DND-41 (cell line): Measurements from ENCODE around the gene PACSIN1.

Source experiments
- ATAC-seq: fragments of 200-7000 bp; cut with Tn5 transposase; 3 replicates; pipeline ENCODE4 v1.9.1; 2021; ENCODE audit warnings: low read depth; ENCODE audit not compliant: insufficient read depth
- DNase-seq: peaks from one replicate; pipeline ENCODE4 v3.0.0-alpha.2; 2020
- H2AFZ ChIP-seq: 2 replicates; pipeline ENCODE4 v1.6.0; 2012; ENCODE audit warnings: low read depth, low read length
- H3K27ac ChIP-seq: 2 replicates; pipeline ENCODE4 v1.5.1; 2012; ENCODE audit warnings: low read length, inconsistent platforms
- H3K27me3 ChIP-seq: fragments of 200-600 bp; sonication (generic); 2 replicates; pipeline ENCODE4 v1.6.0; 2012; ENCODE audit warnings: low read length, mild to moderate bottlenecking, inconsistent platforms; ENCODE audit not compliant: insufficient read depth, poor library complexity
- H3K36me3 ChIP-seq: 2 replicates; pipeline ENCODE4 v1.5.1; 2012; ENCODE audit warnings: low read length, inconsistent platforms; ENCODE audit not compliant: insufficient read depth
- H3K4me1 ChIP-seq: 2 replicates; pipeline ENCODE4 v1.5.1; 2012; ENCODE audit warnings: mild to moderate bottlenecking, low read length; ENCODE audit not compliant: insufficient read depth
- H3K4me2 ChIP-seq: 2 replicates; pipeline ENCODE4 v1.6.0; 2012; ENCODE audit warnings: mild to moderate bottlenecking, moderate library complexity, low read length, inconsistent platforms; ENCODE audit not compliant: insufficient read depth
- H3K4me3 ChIP-seq, 2 experiments: fragments of 200-600 bp in 1 of 2; shearing (Covaris generic) in 1 of 2; 2 replicates each; pipeline ENCODE4 v1.5.1; 2012 to 2016; ENCODE audit warnings: inconsistent platforms in 2 of 2, low read length in 2 of 2, mild to moderate bottlenecking in 2 of 2, low read depth in 1 of 2, moderate library complexity in 1 of 2
- H3K79me2 ChIP-seq: 2 replicates; pipeline ENCODE4 v1.6.0; 2012; ENCODE audit warnings: low read length, inconsistent platforms; ENCODE audit not compliant: insufficient read depth
- H3K9ac ChIP-seq: 2 replicates; pipeline ENCODE4 v1.6.0; 2012; ENCODE audit warnings: low read depth, mild to moderate bottlenecking, inconsistent platforms, low read length, moderate library complexity
- H3K9me3 ChIP-seq: 2 replicates; pipeline ENCODE4 v1.5.1; 2012; ENCODE audit warnings: low read length, moderate library complexity, mild to moderate bottlenecking, inconsistent platforms; ENCODE audit not compliant: insufficient read depth, severe bottlenecking
- H4K20me1 ChIP-seq: 2 replicates; pipeline ENCODE4 v1.6.0; 2012; ENCODE audit warnings: low read length; ENCODE audit not compliant: insufficient read depth
- EZH2 ChIP-seq: IDR thresholded peaks from 3 replicates; pipeline ENCODE4 v1.6.1; 2012; ENCODE audit warnings: borderline replicate concordance, low read depth, mild to moderate bottlenecking, moderate library complexity, low read length, inconsistent platforms; ENCODE audit not compliant: severe bottlenecking
- TF ChIP-seq, protein P1 (sequence below): IDR thresholded peaks from 2 replicates; pipeline ENCODE4 v1.5.1; 2012; ENCODE audit warnings: borderline replicate concordance, low read length, moderate library complexity, mild to moderate bottlenecking; ENCODE audit not compliant: poor library complexity, severe bottlenecking; ENCODE audit errors: extremely low read depth

Gene PACSIN1

DNA sequence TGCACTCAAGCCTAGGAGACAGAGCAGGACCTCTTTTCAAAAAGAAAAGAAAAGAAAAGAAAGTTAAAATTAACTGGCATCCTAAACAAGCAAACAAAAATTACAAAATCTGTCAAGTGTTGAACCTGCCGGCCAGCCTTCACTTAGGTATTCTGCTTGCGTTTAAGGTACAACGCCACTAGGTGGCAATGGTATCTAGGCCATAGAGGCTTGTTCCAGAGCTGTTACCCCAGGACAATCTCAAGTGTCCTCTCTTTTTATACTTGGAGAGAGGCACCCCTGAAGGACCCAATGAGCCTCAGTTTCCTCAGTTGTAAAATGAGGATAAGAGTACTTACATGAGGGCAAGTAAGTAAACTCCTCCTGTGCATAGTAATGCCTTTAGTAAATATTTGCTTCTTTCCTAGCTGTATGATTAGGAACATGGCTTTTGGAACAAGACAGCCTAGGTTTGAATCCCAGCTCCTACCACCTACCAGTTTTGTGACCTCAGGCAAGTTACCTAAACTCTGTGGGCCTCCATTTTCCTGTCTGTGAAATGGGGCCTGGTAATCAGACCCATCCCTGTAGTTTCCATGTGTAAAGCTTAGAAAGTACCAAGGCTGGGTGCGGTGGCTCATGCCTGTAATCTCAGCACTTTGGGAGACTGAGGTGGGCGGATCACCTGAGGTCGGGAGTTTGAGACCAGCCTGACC lies 5.8 kb upstream of the PACSIN1 start:
- Histone ChIP-seq H3K27me3 (peaks cover 5% of the 10 kb centered on the region), H3K4me1 (no peaks in the 10 kb centered on the region), H3K4me3 (no peak overlapping the region), H3K36me3 (no peaks in the 10 kb centered on the region), H3K9me3 (no peaks in the 10 kb centered on the region), H2AFZ (no peak overlapping the region), H3K27ac (no peak overlapping the region), H3K9ac (no peak overlapping the region), H3K4me2 (no peak overlapping the region), H3K79me2 (no peaks in the 10 kb centered on the region), H4K20me1 (peaks cover 3% of the 10 kb centered on the region; the same call in 1 of the 2 replicates)
- DNase-seq (peak; percentile 21), ATAC-seq (no peak)
- TF ChIP-seq EZH2 = no peak
- TF ChIP-seq, protein P1, sequence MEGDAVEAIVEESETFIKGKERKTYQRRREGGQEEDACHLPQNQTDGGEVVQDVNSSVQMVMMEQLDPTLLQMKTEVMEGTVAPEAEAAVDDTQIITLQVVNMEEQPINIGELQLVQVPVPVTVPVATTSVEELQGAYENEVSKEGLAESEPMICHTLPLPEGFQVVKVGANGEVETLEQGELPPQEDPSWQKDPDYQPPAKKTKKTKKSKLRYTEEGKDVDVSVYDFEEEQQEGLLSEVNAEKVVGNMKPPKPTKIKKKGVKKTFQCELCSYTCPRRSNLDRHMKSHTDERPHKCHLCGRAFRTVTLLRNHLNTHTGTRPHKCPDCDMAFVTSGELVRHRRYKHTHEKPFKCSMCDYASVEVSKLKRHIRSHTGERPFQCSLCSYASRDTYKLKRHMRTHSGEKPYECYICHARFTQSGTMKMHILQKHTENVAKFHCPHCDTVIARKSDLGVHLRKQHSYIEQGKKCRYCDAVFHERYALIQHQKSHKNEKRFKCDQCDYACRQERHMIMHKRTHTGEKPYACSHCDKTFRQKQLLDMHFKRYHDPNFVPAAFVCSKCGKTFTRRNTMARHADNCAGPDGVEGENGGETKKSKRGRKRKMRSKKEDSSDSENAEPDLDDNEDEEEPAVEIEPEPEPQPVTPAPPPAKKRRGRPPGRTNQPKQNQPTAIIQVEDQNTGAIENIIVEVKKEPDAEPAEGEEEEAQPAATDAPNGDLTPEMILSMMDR = peak; percentile 72

DNA sequence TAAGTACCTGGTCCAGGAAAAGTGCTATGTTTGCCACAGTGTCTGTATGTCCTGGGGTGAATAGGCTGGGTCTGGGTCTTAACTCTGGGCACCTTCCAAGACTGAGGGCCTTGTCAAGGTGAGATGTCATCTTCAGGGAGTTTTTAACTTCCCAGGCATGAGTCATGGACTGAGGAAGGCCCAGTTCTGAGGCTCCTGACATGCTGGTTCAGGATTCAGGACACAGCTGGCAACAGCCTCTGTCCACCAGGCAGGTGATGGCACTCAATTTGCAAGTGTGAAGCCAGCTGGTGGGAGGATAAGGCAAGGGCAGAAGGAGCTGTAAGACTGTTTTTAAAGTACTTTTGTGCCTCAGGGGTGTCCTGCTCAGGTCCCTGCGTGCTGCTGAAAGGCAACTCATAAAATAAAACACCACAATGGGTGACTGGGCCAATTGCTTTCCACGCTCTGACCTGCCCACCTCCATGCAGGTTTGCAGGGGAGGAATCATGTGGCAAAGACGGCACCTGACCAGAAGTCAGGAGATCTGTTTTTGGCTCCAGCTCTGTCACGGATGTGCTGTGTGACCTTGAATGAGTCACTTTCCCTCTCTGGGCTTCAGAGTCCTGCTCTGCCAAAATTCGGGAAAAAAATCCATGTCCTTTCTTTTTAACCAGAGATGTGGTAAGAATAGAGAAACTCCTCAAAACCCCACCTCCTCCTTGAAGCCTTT lies 4.9 kb upstream of the PACSIN1 start:
- no peak overlapping the region for H3K4me2 ChIP-seq
- peaks cover 12% of the 10 kb centered on the region for H3K27me3 ChIP-seq
- H3K27ac ChIP-seq = no peak overlapping the region
- H3K4me3 ChIP-seq = no peak overlapping the region
- ATAC-seq = no peak
- no peaks in the 10 kb centered on the region for H3K9me3 ChIP-seq
- 0 out of 2 replicates have a peak, but pooled peaks cover under 1% of the 10 kb centered on the region for H3K4me1 ChIP-seq
- no peak for DNase-seq
- H3K79me2 ChIP-seq = no peaks in the 10 kb centered on the region
- H2AFZ ChIP-seq = no peak overlapping the region
- no peak for TF ChIP-seq EZH2
- TF ChIP-seq, protein P1 = no peak
- H4K20me1 ChIP-seq = peaks cover 3% of the 10 kb centered on the region; the same call in 1 of the 2 replicates
- no peaks in the 10 kb centered on the region for H3K36me3 ChIP-seq
- H3K9ac ChIP-seq = no peak overlapping the region

GRCh38 chr6:34462010-34462409 lies 3.9 kb upstream of the PACSIN1 start:
- Histone ChIP-seq H3K27ac (no peak overlapping the region), H3K4me2 (no peak overlapping the region), H3K9me3 (no peaks in the 10 kb centered on the region), H2AFZ (no peak overlapping the region), H3K4me1 (0 out of 2 replicates have a peak, but pooled peaks cover 2% of the 10 kb centered on the region), H4K20me1 (peaks cover 3% of the 10 kb centered on the region), H3K36me3 (no peaks in the 10 kb centered on the region), H3K4me3 (no peak overlapping the region), H3K27me3 (peaks cover 23% of the 10 kb centered on the region), H3K79me2 (no peaks in the 10 kb centered on the region), H3K9ac (no peak overlapping the region)
- no peak for DNase-seq
- ATAC-seq = no peak
- TF ChIP-seq, protein P1 = no peak
